ENCODE results near the gene GUCA1A.
A peak's percentile ranks its signal among the peaks of the same experiment; 100 is the strongest.
"Not testable (repeated sequence)": the region's sequence is repeated elsewhere in the genome, so short reads cannot be mapped to it uniquely, and the experiment has no call there.

GUCA1A gene

DNA sequence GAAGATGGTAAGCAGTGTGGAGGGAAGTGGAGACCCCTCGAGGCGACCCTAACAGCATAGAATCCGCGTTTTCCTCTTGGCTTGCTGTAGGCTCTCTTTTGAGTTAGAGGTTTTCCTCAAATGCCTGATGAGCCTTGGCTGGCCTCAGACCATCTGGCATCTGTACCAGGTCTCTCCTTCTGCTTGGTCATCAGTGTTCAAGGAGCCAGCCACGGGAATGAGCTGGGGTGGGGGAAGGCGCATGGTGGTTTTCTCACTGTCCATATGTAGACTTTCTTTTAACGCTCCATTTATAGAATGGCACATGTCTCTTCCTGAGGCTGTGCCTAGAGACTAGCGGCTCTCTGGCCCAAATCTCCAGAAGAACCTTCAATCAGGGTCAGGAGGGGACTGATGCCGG is 8.1 kb upstream of the GUCA1A start:
- no peaks in the 10 kb centered on the region for H3K27me3 ChIP-seq (ENCODE audit: insufficient read depth, insufficient read length)
- peak overlapping the region; percentile 28 for H3K9ac ChIP-seq (ENCODE audit: insufficient read length, low read depth)
- no peaks in the 10 kb centered on the region for H3K9me3 ChIP-seq (ENCODE audit: insufficient read depth, low read length)
- DNase-seq (ENCODE audit: low read depth, low spot score), result no peak
- H3K4me3 ChIP-seq (ENCODE audit: insufficient read length, low read depth), result no peak overlapping the region
- TF ChIP-seq SUZ12 (IDR thresholded peaks at IDR 0.05; ENCODE audit: extremely low read depth, insufficient read depth, insufficient read length), result no peak
- TF ChIP-seq YY1 (IDR thresholded peaks at IDR 0.05; ENCODE audit: insufficient read depth, insufficient read length), result no peak
- TF ChIP-seq ZNF274 (IDR thresholded peaks at IDR 0.05; ENCODE audit: low read depth, low read length), result no peak
- H3K4me1 ChIP-seq (ENCODE audit: insufficient read depth, insufficient read length), result peaks cover 15% of the 10 kb centered on the region
- H3K36me3 ChIP-seq (ENCODE audit: insufficient read depth, insufficient read length, low read length), result no peaks in the 10 kb centered on the region

DNA sequence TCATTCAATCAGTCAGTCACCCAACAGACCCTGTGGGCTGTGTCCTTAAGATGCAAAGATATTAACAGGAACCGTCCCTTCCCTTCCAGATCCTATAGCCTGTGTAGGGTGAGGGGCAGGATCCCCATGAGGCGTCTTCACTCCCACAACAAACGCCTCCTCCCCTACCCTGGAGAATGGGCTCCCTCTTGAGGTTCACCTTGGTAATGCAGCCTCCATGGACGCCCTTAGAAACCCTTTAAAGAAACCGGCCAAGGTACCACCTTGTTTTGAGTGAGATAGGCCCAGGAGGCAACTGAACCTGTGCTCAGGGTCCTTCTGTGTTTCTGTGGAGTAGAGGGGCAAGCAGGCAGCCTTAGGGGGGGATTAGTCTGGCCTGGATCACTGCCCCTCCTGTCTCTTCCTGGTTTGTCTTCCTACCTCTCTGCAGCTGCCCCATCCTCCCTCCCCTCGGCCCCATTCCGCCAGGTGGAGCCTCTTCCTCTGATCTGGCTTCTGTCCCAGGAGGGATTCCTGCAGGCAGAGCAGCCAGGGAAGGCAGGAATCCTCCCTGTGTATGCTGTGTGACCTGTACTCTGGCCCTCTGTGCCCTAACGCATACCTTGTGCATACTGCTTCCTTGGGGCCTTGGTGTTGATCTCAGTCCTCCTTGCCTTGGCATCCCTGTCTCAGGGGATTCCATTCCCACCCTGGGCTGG is 6.6 kb upstream of the GUCA1A start:
- no peak for TF ChIP-seq ZNF274 (IDR thresholded peaks at IDR 0.05; ENCODE audit: low read depth, low read length)
- TF ChIP-seq YY1 (IDR thresholded peaks at IDR 0.05; ENCODE audit: insufficient read depth, insufficient read length), result no peak
- TF ChIP-seq SUZ12 (IDR thresholded peaks at IDR 0.05; ENCODE audit: extremely low read depth, insufficient read depth, insufficient read length), result no peak
- Histone ChIP-seq H3K9me3 (ENCODE audit: insufficient read depth, low read length) (no peaks in the 10 kb centered on the region), H3K9ac (ENCODE audit: insufficient read length, low read depth) (no peak overlapping the region), H3K36me3 (ENCODE audit: insufficient read depth, insufficient read length, low read length) (no peaks in the 10 kb centered on the region), H3K27me3 (ENCODE audit: insufficient read depth, insufficient read length) (no peaks in the 10 kb centered on the region), H3K4me3 (ENCODE audit: insufficient read length, low read depth) (no peak overlapping the region), H3K4me1 (ENCODE audit: insufficient read depth, insufficient read length) (peaks cover 15% of the 10 kb centered on the region)
- peak; percentile 68 for DNase-seq (ENCODE audit: low read depth, low spot score)

DNA sequence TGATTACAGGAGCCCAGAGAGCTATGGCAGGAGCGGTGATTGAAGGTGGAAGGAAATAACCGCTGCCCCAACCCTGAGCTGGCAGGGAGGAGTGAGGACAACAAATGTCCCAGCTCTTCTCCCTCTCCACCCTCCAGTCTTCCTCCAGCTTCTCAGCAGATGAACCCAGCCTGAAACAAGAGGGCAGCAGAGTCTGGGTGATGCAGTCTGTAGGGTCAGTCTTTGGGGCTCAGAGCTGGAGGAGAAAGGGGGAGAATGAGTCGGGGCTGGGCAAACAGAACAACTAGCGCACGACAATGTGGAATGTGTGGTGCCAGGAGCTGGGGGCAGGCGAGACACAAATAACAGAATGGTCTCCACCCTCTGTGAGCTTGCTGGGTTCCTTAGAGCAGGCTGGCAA is 4.5 kb upstream of the GUCA1A start:
- no peak overlapping the region for H3K9ac ChIP-seq (ENCODE audit: insufficient read length, low read depth)
- no peak overlapping the region for H3K4me3 ChIP-seq (ENCODE audit: insufficient read length, low read depth)
- no peaks in the 10 kb centered on the region for H3K9me3 ChIP-seq (ENCODE audit: insufficient read depth, low read length)
- no peaks in the 10 kb centered on the region for H3K36me3 ChIP-seq (ENCODE audit: insufficient read depth, insufficient read length, low read length)
- no peak for DNase-seq (ENCODE audit: low read depth, low spot score)
- H3K4me1 ChIP-seq (ENCODE audit: insufficient read depth, insufficient read length), result peaks cover 7% of the 10 kb centered on the region
- no peaks in the 10 kb centered on the region for H3K27me3 ChIP-seq (ENCODE audit: insufficient read depth, insufficient read length)
- TF ChIP-seq ZNF274 (IDR thresholded peaks at IDR 0.05; ENCODE audit: low read depth, low read length), result no peak
- no peak for TF ChIP-seq YY1 (IDR thresholded peaks at IDR 0.05; ENCODE audit: insufficient read depth, insufficient read length)
- no peak for TF ChIP-seq SUZ12 (IDR thresholded peaks at IDR 0.05; ENCODE audit: extremely low read depth, insufficient read depth, insufficient read length)

GRCh38 chr6:42169780-42170179 is 3.4 kb upstream of the GUCA1A start:
- not testable (repeated sequence) for H3K36me3 ChIP-seq (ENCODE audit: insufficient read depth, insufficient read length, low read length); H3K9me3 ChIP-seq (ENCODE audit: insufficient read depth, low read length); DNase-seq (ENCODE audit: low read depth, low spot score); H3K27me3 ChIP-seq (ENCODE audit: insufficient read depth, insufficient read length); H3K9ac ChIP-seq (ENCODE audit: insufficient read length, low read depth); H3K4me1 ChIP-seq (ENCODE audit: insufficient read depth, insufficient read length); H3K4me3 ChIP-seq (ENCODE audit: insufficient read length, low read depth)

DNA sequence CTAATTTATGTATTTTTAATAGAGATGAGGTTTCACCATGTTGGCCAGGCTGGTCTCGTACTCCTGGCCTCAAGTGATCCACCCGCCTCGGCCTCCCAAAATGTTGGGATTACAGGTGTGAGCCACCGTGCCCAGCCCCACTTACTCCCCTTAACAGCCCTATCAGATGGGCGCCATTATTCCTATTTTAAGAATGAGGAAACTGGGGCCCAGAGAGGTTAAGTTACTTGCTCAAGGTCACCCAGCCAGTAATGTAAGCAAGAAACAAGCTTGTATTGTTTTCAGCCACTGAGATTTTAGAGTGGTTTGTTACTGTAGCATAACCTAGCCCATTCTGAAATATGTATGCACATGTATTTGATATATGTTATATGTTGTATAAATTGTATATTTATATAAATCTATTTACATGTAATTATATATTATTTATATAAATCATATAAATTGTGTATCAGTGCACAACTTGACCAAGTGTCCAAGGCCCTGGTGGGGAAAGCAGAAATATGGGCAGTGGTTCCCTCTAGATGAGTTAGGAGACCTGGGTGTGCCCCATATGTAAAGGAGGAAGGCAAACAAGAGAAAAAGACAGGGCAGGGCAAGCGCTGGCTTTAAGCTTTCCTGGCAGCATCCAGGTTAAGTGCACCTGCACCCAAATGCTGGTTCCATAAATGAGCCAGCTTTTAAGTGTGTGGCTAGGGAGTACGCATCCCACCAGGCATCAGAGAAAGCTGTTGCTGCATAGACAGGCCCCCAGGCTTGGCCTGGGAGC is 1.2 kb upstream of the GUCA1A start:
- H3K9me3 ChIP-seq (ENCODE audit: insufficient read depth, low read length), result no peaks in the 10 kb centered on the region
- DNase-seq (ENCODE audit: low read depth, low spot score), result no peak
- no peak overlapping the region for H3K4me3 ChIP-seq (ENCODE audit: insufficient read length, low read depth)
- no peaks in the 10 kb centered on the region for H3K36me3 ChIP-seq (ENCODE audit: insufficient read depth, insufficient read length, low read length)
- TF ChIP-seq YY1 (IDR thresholded peaks at IDR 0.05; ENCODE audit: insufficient read depth, insufficient read length) (no peak), SUZ12 (IDR thresholded peaks at IDR 0.05; ENCODE audit: extremely low read depth, insufficient read depth, insufficient read length) (no peak), ZNF274 (IDR thresholded peaks at IDR 0.05; ENCODE audit: low read depth, low read length) (no peak)
- H3K4me1 ChIP-seq (ENCODE audit: insufficient read depth, insufficient read length), result peaks cover 2% of the 10 kb centered on the region
- no peak overlapping the region for H3K9ac ChIP-seq (ENCODE audit: insufficient read length, low read depth)
- H3K27me3 ChIP-seq (ENCODE audit: insufficient read depth, insufficient read length), result no peaks in the 10 kb centered on the region

- no peak overlapping the region for H3K9ac ChIP-seq (ENCODE audit: insufficient read length, low read depth)
- no peaks in the 10 kb centered on the region for H3K27me3 ChIP-seq (ENCODE audit: insufficient read depth, insufficient read length)
- no peak overlapping the region for H3K4me3 ChIP-seq (ENCODE audit: insufficient read length, low read depth)
- no peaks in the 10 kb centered on the region for H3K9me3 ChIP-seq (ENCODE audit: insufficient read depth, low read length)
- TF ChIP-seq YY1 (IDR thresholded peaks at IDR 0.05; ENCODE audit: insufficient read depth, insufficient read length), result no peak
- TF ChIP-seq SUZ12 (IDR thresholded peaks at IDR 0.05; ENCODE audit: extremely low read depth, insufficient read depth, insufficient read length), result no peak
- no peak for TF ChIP-seq ZNF274 (IDR thresholded peaks at IDR 0.05; ENCODE audit: low read depth, low read length)
- H3K36me3 ChIP-seq (ENCODE audit: insufficient read depth, insufficient read length, low read length), result no peaks in the 10 kb centered on the region
- DNase-seq (ENCODE audit: low read depth, low spot score), result no peak
- peaks cover 5% of the 10 kb centered on the region for H3K4me1 ChIP-seq (ENCODE audit: insufficient read depth, insufficient read length)
Observed at GRCh38 chr6:42175860-42176259, 2.7 kb downstream of the GUCA1A start.

DNA sequence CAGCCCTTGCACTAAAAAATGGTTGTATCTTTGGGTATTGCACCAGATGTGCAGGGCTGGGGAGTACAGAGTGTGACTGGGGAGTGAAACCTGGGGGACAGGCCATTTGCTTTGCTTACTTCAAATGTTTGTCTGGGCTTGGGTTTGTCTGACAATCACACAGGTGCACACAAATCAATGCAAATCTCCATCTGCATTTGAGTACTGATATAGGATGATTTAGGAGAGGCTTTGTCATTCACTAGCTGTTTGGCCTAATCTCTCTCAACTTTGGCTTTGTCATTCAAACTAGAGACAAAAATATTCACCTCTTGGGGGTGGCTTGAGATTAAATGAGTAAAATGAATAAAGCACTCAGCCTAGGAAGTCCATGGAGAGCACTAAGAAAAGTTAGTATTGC is 3.8 kb downstream of the GUCA1A start:
- Histone ChIP-seq H3K4me3 (ENCODE audit: insufficient read length, low read depth) (no peak overlapping the region), H3K36me3 (ENCODE audit: insufficient read depth, insufficient read length, low read length) (no peaks in the 10 kb centered on the region), H3K9ac (ENCODE audit: insufficient read length, low read depth) (no peak overlapping the region), H3K4me1 (ENCODE audit: insufficient read depth, insufficient read length) (peaks cover 5% of the 10 kb centered on the region), H3K27me3 (ENCODE audit: insufficient read depth, insufficient read length) (no peaks in the 10 kb centered on the region), H3K9me3 (ENCODE audit: insufficient read depth, low read length) (no peaks in the 10 kb centered on the region)
- no peak for TF ChIP-seq YY1 (IDR thresholded peaks at IDR 0.05; ENCODE audit: insufficient read depth, insufficient read length)
- TF ChIP-seq ZNF274 (IDR thresholded peaks at IDR 0.05; ENCODE audit: low read depth, low read length), result no peak
- no peak for TF ChIP-seq SUZ12 (IDR thresholded peaks at IDR 0.05; ENCODE audit: extremely low read depth, insufficient read depth, insufficient read length)
- DNase-seq (ENCODE audit: low read depth, low spot score), result no peak

Data from NT2/D1 (cell line).